GM12878 (cell line): Measurements from ENCODE around the gene FAM13C.

Experiments used
- FOXM1 ChIP-seq: IDR thresholded peaks from 2 replicates; pipeline ENCODE4 v1.6.1; 2012; ENCODE audit warnings: low read depth, mild to moderate bottlenecking, inconsistent platforms, low read length, moderate library complexity
- HSF1 ChIP-seq: fragments of 150-350 bp; IDR thresholded peaks from 2 replicates; pipeline ENCODE4 v1.6.1; 2014; ENCODE audit warnings: mild to moderate bottlenecking, low read depth, low read length
- MTA3 ChIP-seq: IDR thresholded peaks from 2 replicates; pipeline ENCODE4 v1.6.1; 2012; ENCODE audit warnings: low read length, inconsistent platforms, borderline replicate concordance
- MXI1 ChIP-seq: fragments of 150-350 bp; IDR thresholded peaks from 2 replicates; pipeline ENCODE4 v1.6.1; 2011; ENCODE audit warnings: low read depth, mild to moderate bottlenecking, inconsistent platforms, low read length, improper control_type of control experiment
- PAX8 ChIP-seq: fragments of 450-650 bp; IDR thresholded peaks from 2 replicates; pipeline ENCODE4 v1.6.1; 2017; ENCODE audit warnings: mild to moderate bottlenecking, moderate library complexity
- TAF1 ChIP-seq: IDR thresholded peaks from 2 replicates; pipeline ENCODE4 v1.6.1; 2011; ENCODE audit warnings: mild to moderate bottlenecking, low read depth, low read length, borderline replicate concordance
- ZNF274 ChIP-seq: IDR thresholded peaks from one replicate; pipeline ENCODE4 v1.8.0; 2011; ENCODE audit not compliant: insufficient read length, insufficient read depth
- TF ChIP-seq, protein P1 (sequence below): fragments of 450-650 bp; IDR thresholded peaks from 2 replicates; pipeline ENCODE4 v1.6.1; 2017; ENCODE audit warnings: mild to moderate bottlenecking, moderate library complexity
- TF ChIP-seq, protein P2 (sequence below), 3 experiments: IDR thresholded peaks in 2 of 3; conservative IDR thresholded peaks in 1 of 3; 2 replicates each; pipeline ENCODE4 v1.5.1; 2011; ENCODE audit warnings: low read depth in 3 of 3, low read length in 3 of 3, mild to moderate bottlenecking in 3 of 3, control low read depth in 2 of 3, moderate library complexity in 2 of 3, inconsistent platforms in 1 of 3, mixed read lengths in 1 of 3; ENCODE audit not compliant: control insufficient read depth in 2 of 3, insufficient read depth in 1 of 3; ENCODE audit errors: extremely low read depth in 1 of 3

- TF ChIP-seq HSF1 (no peak), ZNF274 (no peak), MXI1 (no peak), PAX8 (no peak), TAF1 (no peak), FOXM1 (no peak), MTA3 (no peak)
- TF ChIP-seq, protein P1, sequence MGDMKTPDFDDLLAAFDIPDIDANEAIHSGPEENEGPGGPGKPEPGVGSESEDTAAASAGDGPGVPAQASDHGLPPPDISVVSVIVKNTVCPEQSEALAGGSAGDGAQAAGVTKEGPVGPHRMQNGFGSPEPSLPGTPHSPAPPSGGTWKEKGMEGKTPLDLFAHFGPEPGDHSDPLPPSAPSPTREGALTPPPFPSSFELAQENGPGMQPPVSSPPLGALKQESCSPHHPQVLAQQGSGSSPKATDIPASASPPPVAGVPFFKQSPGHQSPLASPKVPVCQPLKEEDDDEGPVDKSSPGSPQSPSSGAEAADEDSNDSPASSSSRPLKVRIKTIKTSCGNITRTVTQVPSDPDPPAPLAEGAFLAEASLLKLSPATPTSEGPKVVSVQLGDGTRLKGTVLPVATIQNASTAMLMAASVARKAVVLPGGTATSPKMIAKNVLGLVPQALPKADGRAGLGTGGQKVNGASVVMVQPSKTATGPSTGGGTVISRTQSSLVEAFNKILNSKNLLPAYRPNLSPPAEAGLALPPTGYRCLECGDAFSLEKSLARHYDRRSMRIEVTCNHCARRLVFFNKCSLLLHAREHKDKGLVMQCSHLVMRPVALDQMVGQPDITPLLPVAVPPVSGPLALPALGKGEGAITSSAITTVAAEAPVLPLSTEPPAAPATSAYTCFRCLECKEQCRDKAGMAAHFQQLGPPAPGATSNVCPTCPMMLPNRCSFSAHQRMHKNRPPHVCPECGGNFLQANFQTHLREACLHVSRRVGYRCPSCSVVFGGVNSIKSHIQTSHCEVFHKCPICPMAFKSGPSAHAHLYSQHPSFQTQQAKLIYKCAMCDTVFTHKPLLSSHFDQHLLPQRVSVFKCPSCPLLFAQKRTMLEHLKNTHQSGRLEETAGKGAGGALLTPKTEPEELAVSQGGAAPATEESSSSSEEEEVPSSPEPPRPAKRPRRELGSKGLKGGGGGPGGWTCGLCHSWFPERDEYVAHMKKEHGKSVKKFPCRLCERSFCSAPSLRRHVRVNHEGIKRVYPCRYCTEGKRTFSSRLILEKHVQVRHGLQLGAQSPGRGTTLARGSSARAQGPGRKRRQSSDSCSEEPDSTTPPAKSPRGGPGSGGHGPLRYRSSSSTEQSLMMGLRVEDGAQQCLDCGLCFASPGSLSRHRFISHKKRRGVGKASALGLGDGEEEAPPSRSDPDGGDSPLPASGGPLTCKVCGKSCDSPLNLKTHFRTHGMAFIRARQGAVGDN, result no peak
- TF ChIP-seq, protein P2, sequence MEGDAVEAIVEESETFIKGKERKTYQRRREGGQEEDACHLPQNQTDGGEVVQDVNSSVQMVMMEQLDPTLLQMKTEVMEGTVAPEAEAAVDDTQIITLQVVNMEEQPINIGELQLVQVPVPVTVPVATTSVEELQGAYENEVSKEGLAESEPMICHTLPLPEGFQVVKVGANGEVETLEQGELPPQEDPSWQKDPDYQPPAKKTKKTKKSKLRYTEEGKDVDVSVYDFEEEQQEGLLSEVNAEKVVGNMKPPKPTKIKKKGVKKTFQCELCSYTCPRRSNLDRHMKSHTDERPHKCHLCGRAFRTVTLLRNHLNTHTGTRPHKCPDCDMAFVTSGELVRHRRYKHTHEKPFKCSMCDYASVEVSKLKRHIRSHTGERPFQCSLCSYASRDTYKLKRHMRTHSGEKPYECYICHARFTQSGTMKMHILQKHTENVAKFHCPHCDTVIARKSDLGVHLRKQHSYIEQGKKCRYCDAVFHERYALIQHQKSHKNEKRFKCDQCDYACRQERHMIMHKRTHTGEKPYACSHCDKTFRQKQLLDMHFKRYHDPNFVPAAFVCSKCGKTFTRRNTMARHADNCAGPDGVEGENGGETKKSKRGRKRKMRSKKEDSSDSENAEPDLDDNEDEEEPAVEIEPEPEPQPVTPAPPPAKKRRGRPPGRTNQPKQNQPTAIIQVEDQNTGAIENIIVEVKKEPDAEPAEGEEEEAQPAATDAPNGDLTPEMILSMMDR (IDR thresholded peaks at IDR 0.05 in 2 of 3, conservative IDR thresholded peaks at IDR 0.05 in 1 of 3; ENCODE audit: control insufficient read depth in 2 of 3, extremely low read depth in 1 of 3, insufficient read depth in 1 of 3, low read depth in 3 of 3, low read length in 3 of 3), result no peak
Measured at GRCh38 chr10:59335497-59335896, 26.9 kb downstream of the FAM13C start.
